SW480 (cell line): Measurements from ENCODE around the gene GDPGP1.
"Not testable (repeated sequence)": the region's sequence is repeated elsewhere in the genome, so short reads cannot be mapped to it uniquely, and the experiment has no call there.

Source experiments
- DNase-seq: peaks from one replicate; pipeline ENCODE4 v3.0.0-alpha.2; 2016; ENCODE audit warnings: low spot score

Gene GDPGP1

GRCh38 chr15:90225504-90226234 lies 8.3 kb upstream of the GDPGP1 start:
- no peak for DNase-seq

DNA sequence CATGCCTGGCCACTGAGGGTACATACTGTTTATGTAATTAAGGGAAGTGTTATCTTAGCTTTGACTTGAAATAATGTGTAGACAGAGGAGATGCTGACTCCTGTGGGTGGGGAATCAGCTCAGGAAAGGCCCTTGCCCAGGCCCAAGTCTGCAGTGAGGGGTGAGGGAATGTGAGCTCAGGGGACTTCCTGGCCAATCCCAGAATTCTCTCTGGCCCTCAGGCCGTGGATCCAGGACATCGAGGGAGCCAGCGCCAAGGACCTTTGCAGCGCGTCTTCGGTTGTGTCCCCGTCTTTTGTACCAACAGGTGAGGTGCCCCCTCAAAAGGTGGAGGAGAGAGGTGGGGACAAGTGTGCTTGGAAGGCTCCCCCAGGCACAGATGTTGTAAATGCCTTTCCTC lies 6.7 kb upstream of the GDPGP1 start:
- DNase-seq = no peak

GRCh38 chr15:90227816-90228772 lies 5.9 kb upstream of the GDPGP1 start:
- no peak for DNase-seq

DNA sequence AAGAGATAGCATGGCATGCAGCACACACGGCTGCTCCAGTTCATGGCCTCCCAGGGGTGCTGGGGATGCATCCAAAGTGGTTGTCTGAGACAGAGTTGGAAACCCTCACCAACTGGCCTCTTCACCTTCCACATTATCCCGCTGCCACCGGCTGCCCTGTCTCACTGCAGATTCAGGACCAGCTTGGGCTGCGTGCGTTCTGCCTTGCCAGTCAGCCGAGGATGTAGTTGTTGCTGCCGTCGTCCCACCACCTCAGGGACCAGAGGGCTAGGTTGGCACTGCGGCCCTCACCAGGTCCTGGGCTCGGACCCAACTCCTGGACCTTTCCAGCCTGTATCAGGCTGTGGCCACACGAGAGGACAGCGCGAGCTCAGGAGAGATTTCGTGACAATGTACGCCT lies 5.0 kb upstream of the GDPGP1 start:
- no peak for DNase-seq

DNA sequence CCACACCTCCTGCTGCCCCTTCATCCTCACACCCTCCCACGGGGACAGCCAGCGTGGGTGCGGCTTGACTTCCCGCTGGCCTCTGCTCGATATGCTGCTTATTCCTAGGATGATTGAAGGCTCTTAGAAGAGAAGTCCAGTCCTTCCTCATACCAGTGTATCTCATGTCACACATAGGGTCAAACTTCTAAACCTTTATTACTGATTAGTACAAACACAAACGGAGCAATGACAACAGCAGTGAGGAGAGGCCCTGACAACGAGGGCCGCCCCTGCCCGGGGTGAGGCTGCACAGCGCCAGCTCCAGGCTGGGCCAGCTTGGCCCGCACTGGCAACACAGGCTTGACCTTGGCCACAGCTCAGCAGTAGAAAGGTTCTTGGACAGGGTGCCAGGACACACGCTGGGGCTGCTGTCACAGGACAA lies 3.9 kb upstream of the GDPGP1 start:
- DNase-seq = no peak

GRCh38 chr15:90230610-90231009 lies 3.4 kb upstream of the GDPGP1 start:
- DNase-seq = no peak

GRCh38 chr15:90231028-90232017 lies 2.7 kb upstream of the GDPGP1 start:
- no peak for DNase-seq

DNA sequence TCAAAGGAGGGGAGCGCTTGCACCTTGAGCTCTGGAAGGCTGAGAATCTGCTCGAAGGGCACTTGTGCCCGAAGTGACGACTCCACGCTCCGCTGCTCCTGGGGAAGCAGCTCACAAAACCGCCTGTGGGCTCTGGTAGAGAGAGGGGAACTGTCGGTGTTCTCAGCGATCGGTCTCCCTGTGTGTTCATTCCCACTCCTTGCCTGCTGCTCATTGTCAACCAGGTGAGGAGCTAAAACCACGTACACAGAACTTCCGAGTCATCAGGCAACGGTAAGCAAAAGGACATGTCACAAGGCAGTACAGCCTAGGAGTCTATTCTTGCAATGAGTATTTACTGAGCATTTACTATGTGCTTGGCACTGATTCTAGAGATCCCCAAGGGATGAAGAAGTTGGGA lies 1.8 kb upstream of the GDPGP1 start:
- DNase-seq = no peak

GRCh38 chr15:90232941-90233386 lies 1.0 kb upstream of the GDPGP1 start:
- no peak for DNase-seq

GRCh38 chr15:90233387-90234095 lies 468 bp upstream of the GDPGP1 start, which contains the start of gene CIB1:
Gene CIB1 (minus strand): TSS chr15:90233941. CDS start chr15:90233885, 56 bp downstream.
- DNase-seq = peak; percentile 92

GRCh38 chr15:90239371-90239770 lies 5.4 kb downstream of the GDPGP1 start:
- no peak for DNase-seq

GRCh38 chr15:90240856-90241255 lies 6.8 kb downstream of the GDPGP1 start:
- no peak for DNase-seq

DNA sequence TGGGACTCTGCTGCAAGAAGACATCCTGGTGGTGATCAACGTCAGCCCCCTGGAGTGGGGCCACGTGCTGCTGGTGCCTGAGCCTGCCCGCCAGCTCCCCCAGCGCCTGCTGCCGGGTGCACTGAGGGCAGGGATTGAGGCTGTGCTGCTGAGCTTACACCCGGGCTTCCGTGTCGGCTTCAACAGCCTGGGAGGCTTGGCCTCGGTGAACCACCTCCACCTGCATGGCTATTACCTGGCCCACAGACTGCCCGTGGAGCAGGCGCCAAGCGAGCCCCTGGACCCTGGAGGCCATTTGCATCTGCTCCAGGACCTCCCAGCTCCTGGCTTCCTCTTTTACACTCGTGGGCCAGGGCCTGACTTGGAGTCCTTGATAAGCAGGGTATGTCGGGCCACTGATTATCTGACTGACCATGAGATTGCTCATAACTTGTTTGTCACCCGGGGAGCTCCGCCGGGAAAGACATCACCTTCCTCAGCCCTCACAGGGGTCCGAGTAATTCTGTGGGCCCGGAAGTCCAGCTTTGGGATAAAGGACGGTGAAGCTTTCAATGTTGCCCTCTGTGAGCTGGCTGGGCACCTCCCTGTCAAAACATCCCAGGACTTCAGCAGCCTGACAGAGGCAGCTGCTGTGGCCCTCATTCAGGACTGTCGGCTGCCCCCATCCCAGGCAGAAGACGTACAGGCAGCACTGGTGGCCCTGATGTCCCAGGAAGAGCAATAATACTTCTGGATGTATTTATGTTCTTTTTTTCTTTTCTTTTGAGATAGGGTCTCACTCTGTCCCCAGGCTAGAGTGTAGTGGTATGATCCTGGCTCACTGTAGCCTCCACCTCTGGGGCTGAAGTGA lies 7.6 kb downstream of the GDPGP1 start:
- no peak for DNase-seq

- no peak for DNase-seq
These were observed 10.1 kb downstream of the GDPGP1 start for GRCh38 chr15:90243943-90244639.

- no peak for DNase-seq
These were observed 14.8 kb downstream of the GDPGP1 start for GRCh38 chr15:90248789-90249202.

DNA sequence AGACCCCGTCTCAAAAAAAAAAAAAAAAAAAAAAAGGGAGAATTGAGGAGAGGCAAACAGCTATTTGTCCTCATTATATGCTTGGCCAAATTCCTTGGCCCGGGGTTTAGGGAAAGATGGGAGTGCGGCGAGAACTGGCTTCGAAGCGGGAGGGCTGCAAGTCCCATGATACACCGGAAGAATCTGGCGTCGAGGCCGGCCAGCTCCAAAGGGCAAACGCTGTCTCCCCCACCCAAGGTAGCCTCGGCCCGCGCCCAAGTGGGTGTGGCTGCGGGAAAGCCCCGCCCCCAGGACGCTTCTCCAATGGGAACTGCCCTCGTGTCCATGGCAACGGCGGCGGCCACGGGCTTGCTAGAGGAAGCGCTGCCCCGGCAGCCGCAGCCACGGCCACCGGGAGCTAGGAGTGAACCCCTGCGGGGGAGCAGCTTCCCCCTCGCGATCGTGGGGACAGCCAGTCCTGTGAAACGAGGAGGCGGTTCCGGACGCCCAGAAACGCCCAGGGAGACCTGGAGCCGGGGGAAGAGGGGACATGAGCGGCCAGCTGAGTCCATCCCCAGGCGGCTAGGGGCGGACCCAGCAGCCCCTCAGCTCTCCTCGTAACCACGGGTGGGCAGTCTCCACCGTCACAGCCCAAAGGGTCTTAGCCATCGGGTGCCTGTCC lies 15.3 kb downstream of the GDPGP1 start, which contains the start of gene TTLL13:
TTLL13 (plus strand) TSS at position 354 of the 661 bp plus-strand sequence. CDS start 1,075 bp downstream, outside the sequence.
- peak; percentile 85 for DNase-seq

DNA sequence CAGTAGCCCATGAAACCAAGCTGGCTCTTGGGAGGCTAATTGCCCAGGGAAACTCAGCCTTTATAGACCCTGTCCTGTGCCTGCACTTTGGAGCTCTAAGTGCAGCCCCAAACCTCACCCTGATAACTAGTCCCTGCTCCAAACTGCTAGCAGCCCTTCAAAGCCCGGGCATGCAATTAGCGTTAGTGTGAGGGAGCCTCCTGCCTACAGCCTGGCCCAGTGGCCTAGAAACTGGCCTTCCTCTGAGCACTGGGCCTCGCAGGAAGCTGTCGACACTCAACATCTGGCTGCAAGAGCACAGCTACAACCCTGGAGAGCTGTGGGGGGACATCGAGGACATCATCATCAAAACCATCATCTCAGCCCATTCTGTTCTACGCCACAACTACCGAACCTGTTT lies 23.8 kb downstream of the GDPGP1 start:
- DNase-seq = no peak

DNA sequence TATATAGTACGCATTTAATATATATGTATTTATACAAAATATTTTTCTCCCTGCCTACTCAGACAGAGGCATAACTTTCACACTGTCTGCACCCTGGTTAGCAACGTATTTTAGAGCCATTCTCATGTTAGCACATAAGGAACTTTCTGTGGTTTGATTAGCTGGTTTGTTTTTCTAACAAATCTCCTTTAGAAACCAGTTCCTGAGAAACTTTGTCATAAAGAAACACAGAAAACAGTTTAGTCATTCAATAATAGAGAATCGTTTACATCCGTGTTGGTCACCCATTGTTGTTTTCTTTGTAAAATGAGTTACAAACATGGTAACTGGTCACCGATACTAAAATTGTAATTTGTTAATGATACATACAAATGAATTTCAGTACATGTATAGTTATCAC lies 25.5 kb downstream of the GDPGP1 start:
- DNase-seq = no peak

- DNase-seq = not testable (repeated sequence)
These were observed 26.7 kb downstream of the GDPGP1 start for GRCh38 chr15:90260731-90261130.
